Chondrocyte (in vitro differentiated cells): ENCODE data around the gene CD300E. TPM values are rescaled to one million over a fixed set of nuclear protein-coding genes. Genes with fewer than 3 reads are reported as not detected.

Experiments used
- DNase-seq: peaks from one replicate; pipeline ENCODE4 v3.0.0; 2021; ENCODE audit warnings: mixed read lengths, low spot score
- H3K27ac Mint-ChIP-seq: one replicate; pipeline ENCODE4 v1.8.0; 2021; ENCODE audit warnings: mild to moderate bottlenecking, moderate library complexity, mixed read lengths; ENCODE audit not compliant: unreplicated experiment
- H3K27me3 Mint-ChIP-seq: 2 replicates; pipeline ENCODE4 v1.8.0; 2021; ENCODE audit warnings: low read depth, mixed read lengths
- H3K36me3 Mint-ChIP-seq: 2 replicates; pipeline ENCODE4 v1.8.0; 2021; ENCODE audit warnings: low read depth, mixed read lengths
- H3K4me1 Mint-ChIP-seq: 2 replicates; pipeline ENCODE4 v1.8.0; 2021; ENCODE audit warnings: low read depth, mild to moderate bottlenecking, mixed read lengths
- H3K4me3 Mint-ChIP-seq: one replicate; pipeline ENCODE4 v1.8.0; 2021; ENCODE audit warnings: mild to moderate bottlenecking, moderate library complexity, mixed read lengths; ENCODE audit not compliant: unreplicated experiment
- H3K9me3 Mint-ChIP-seq: 2 replicates; pipeline ENCODE4 v1.8.0; 2021; ENCODE audit warnings: low read depth, mixed read lengths
- CTCF ChIP-seq: fragments of 200-600 bp; sonication (generic); IDR thresholded peaks from 2 replicates; pipeline ENCODE4 v1.5.0; 2021; ENCODE audit warnings: antibody characterized with exemption, mild to moderate bottlenecking, moderate library complexity
- total RNA-seq: library from RNA; stranded (reverse); gene quantifications from 3 replicates; pipeline ENCODE4 v1.2.1, GENCODE V29; 2021

Gene CD300E
- total RNA-seq, 1 donor from 2014 or later = not detected

DNA sequence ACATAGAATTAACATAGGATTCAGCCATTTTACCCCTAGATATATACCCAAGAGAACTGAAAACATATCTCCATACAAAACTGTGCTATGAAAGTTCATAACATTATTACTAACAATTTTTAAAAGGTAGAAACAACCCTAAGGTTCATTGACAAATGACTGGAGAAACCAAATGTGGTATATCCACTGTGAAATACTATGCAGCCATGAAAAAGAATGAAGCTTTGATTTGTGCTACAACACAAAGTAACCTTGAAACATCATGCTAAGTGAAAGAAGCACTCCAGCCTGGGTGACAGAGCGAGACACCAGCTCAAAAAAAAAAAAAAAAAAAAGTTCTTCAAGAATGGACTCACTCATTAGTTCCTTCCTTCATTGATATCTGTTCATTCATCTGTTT is 32.0 kb downstream of the CD300E start:
- Mint-ChIP-seq H3K36me3 (no peaks in the 10 kb centered on the region), H3K9me3 (peaks cover 10% of the 10 kb centered on the region), H3K27me3 (peaks cover 36% of the 10 kb centered on the region), H3K27ac (no peak overlapping the region), H3K4me3 (no peak overlapping the region), H3K4me1 (peaks cover 9% of the 10 kb centered on the region)
- no peak for TF ChIP-seq CTCF
- DNase-seq = no peak

GRCh38 chr17:74585711-74586110 is 37.8 kb downstream of the CD300E start:
- Mint-ChIP-seq H3K9me3 (peaks cover 23% of the 10 kb centered on the region), H3K27ac (no peak overlapping the region), H3K27me3 (peaks cover 30% of the 10 kb centered on the region), H3K4me1 (no peaks in the 10 kb centered on the region), H3K36me3 (peaks cover 1% of the 10 kb centered on the region), H3K4me3 (no peak overlapping the region)
- TF ChIP-seq CTCF = no peak
- peak; percentile 5 for DNase-seq

DNA sequence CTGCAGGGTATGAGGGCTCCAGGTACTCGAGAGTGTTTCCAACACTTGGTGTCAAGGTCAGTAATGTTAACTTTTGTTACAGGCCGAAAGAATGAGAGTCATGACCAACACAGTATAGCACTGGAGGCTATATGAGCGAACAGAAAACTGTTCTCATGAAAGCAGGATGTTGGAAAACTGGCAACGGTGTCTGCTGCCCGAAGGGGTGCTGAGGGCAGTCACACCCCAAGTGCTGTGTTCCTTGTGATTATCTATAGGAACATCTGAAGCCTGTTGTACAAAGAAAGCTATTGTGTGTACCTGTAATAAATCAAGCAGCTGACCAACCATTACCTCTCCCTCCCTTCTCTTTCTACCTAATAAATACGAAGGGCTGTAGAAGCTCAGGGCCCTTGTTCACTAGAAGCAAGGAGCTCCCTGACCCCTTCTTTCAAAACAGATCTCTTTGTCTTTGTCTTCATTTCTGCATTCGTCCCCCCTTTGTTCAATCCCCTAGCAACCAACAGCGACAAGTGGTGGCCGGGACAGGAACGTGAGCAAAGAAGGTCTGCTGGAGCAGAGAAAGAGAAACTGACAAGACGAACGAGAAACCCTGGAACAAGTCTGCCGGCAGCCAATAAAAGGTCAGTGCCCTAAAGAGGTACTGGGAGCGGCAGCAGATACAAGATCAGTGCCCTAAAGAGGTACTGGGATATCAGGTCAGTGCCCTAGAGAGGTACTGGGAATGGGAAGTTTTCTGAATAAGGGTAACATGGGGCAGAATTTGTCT is 39.1 kb downstream of the CD300E start:
- Mint-ChIP-seq H3K27ac (no peak overlapping the region), H3K27me3 (peaks cover 28% of the 10 kb centered on the region), H3K4me3 (no peak overlapping the region), H3K36me3 (peaks cover 1% of the 10 kb centered on the region), H3K4me1 (no peaks in the 10 kb centered on the region), H3K9me3 (peaks cover 23% of the 10 kb centered on the region)
- TF ChIP-seq CTCF = no peak
- DNase-seq = peak; percentile 32

DNA sequence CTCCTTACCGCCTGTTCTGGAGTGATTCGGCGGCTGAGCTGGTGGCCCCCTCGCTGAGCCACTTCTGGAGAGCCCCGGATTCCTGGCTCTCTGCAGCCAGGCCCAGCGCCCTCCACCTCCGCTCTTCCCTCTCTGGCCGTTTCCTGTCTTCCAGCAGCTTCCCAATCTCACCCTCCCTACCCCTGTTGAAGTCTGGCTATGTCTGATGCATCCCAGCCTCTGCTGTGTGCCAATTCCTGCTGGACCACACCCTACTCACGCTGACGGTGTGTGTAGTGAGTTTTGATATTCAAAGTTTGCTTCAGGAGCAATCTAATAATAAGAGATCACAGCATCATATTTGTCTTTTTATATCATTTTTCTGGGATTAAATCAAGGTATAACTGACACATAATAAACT is 40.9 kb downstream of the CD300E start:
- H3K4me3 Mint-ChIP-seq = no peak overlapping the region
- H3K36me3 Mint-ChIP-seq = peaks cover 1% of the 10 kb centered on the region
- H3K4me1 Mint-ChIP-seq = no peaks in the 10 kb centered on the region
- no peak for TF ChIP-seq CTCF
- DNase-seq = peak; percentile 39
- peaks cover 13% of the 10 kb centered on the region for H3K9me3 Mint-ChIP-seq
- no peak overlapping the region for H3K27ac Mint-ChIP-seq
- H3K27me3 Mint-ChIP-seq = peaks cover 14% of the 10 kb centered on the region

- TF ChIP-seq CTCF = no peak
- Mint-ChIP-seq H3K4me1 (no peaks in the 10 kb centered on the region), H3K36me3 (peaks cover 1% of the 10 kb centered on the region), H3K9me3 (peaks cover 9% of the 10 kb centered on the region), H3K27me3 (peaks cover 15% of the 10 kb centered on the region), H3K4me3 (no peak overlapping the region), H3K27ac (no peak overlapping the region)
- DNase-seq = no peak
Measured at GRCh38 chr17:74579900-74580299, 43.6 kb downstream of the CD300E start.
